Measurements from ENCODE around the gene DCDC1. TPM values are rescaled to one million over a fixed set of nuclear protein-coding genes. Genes with fewer than 3 reads are reported as not detected.

DCDC1 gene
- total RNA-seq, 4 donors from 2014 or later, result 0.05 to 0.81 (median 0.42) TPM; not detected in 1

DNA sequence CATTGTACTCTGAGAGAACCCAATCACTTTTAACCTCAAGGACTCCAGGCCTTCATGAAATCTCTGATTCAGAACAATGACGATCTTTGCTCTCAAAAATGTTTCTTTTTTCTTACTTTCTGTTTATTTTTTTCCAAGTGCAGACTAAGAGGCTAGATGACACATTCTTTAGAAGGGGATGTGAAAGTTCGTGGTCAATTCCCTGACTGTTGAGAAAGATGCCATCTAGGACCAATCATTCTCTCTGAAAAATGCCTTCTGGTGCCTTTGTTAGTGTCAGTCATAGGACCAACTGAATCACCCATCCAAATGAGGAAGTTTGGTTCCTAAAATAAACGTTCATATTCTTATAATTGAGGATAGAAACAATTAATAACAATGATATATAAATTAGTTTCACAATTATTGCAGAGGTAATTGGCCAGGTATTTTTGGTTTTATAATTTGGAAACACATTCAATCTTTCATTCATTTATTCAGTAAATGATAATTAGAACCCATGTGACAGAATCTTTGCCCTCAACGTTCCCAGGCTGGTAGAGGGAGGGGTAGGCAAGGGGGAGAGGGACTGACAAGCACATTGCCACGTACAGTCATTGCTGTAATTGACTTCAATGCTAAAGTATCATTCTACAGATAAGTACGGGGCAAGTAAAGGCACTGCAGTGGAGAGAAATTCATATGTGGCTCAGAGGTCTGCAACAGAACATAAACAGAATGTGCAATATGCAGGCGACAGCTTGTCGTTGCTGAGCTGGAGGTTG lies 450.0 kb downstream of the DCDC1 start:
- intact Hi-C loops (cut with DNase I; ENCODE audit: low total_unique reads), result loop anchor here (10.0 kb wide), 2 partner anchors 575 to 1485 kb away; no protein-coding TSS in a partner anchor
- no peak for DNase-seq (ENCODE audit: low spot score in 2 of 2)
- 35 to 47% methylated on average over 8 of the region's 8 CpGs for WGBS, 2 donors
- H3K4me3 ChIP-seq (ENCODE audit: low read depth, poor library complexity, severe bottlenecking), result no peak overlapping the region
- TF ChIP-seq POLR2A (IDR thresholded peaks at IDR 0.05), result no peak
- TF ChIP-seq, protein P1, sequence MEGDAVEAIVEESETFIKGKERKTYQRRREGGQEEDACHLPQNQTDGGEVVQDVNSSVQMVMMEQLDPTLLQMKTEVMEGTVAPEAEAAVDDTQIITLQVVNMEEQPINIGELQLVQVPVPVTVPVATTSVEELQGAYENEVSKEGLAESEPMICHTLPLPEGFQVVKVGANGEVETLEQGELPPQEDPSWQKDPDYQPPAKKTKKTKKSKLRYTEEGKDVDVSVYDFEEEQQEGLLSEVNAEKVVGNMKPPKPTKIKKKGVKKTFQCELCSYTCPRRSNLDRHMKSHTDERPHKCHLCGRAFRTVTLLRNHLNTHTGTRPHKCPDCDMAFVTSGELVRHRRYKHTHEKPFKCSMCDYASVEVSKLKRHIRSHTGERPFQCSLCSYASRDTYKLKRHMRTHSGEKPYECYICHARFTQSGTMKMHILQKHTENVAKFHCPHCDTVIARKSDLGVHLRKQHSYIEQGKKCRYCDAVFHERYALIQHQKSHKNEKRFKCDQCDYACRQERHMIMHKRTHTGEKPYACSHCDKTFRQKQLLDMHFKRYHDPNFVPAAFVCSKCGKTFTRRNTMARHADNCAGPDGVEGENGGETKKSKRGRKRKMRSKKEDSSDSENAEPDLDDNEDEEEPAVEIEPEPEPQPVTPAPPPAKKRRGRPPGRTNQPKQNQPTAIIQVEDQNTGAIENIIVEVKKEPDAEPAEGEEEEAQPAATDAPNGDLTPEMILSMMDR (IDR thresholded peaks at IDR 0.05), result no peak

DNA sequence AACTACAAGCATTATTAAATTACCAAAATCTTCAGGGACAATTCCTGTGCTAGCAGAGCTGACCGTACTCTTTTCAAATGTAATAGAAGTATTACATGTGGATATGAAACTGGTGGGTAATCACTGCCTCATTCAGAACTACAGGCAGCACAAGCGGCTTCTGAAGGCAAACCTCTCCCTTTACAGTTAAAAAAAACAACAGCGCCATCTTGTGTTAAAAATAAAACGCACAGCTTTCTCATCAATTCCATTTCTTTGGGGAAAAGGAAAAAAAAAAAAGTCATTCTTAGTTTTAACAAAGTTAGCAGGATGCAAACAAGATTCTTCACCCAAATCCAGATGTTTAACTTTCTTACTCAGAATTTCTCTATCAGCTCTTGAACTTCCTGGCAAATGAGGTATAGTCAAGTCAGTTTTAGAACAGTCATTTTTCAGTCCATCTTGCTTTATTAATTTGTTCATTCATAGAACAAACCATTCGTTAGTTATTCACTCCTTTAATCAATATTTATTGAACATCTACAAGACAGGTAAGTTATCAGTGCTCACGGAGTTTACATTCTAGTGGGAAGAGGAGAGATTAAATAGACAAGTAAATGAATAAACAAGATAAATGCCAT lies 451.6 kb downstream of the DCDC1 start:
- TF ChIP-seq, protein P1 (IDR thresholded peaks at IDR 0.05), result peak in 1 of 3 donors; percentile 30
- TF ChIP-seq POLR2A (IDR thresholded peaks at IDR 0.05), result no peak
- 16 to 17% methylated on average over 6 of the region's 6 CpGs for WGBS, 2 donors
- H3K4me3 ChIP-seq (ENCODE audit: low read depth, poor library complexity, severe bottlenecking), result no peak overlapping the region
- no peak for DNase-seq (ENCODE audit: low spot score in 2 of 2)
- intact Hi-C loops (cut with DNase I; ENCODE audit: low total_unique reads), result loop anchor here (10.0 kb wide), 2 partner anchors 573 to 1483 kb away; no protein-coding TSS in a partner anchor

DNA sequence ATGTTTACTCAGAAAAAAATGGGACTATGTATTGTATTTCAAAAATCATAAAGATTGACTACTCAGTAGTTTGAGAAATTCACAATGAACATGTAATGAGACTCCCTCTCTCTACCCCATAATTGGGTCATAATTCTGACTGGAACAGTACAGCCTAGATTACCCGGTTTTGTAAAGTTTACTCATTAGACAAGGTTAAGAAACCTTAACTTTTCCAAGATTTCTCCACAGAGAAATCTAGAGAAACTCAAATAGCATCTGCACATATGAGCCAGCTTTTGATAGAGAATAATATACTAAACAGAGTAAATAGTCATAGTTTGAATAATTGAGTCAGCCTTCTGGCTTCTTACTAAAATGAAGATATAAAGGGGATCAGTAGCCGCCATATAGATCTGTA lies 452.3 kb downstream of the DCDC1 start:
- TF ChIP-seq POLR2A (IDR thresholded peaks at IDR 0.05), result no peak
- TF ChIP-seq, protein P1 (IDR thresholded peaks at IDR 0.05), result no peak
- no peak overlapping the region for H3K4me3 ChIP-seq (ENCODE audit: low read depth, poor library complexity, severe bottlenecking)
- intact Hi-C loops (cut with DNase I; ENCODE audit: low total_unique reads), result loop anchor here (10.0 kb wide), 2 partner anchors 572 to 1482 kb away; no protein-coding TSS in a partner anchor
- WGBS, 2 donors, result 80% methylated on average over 2 of the region's 2 CpGs
- DNase-seq (ENCODE audit: low spot score in 2 of 2), result no peak

DNA sequence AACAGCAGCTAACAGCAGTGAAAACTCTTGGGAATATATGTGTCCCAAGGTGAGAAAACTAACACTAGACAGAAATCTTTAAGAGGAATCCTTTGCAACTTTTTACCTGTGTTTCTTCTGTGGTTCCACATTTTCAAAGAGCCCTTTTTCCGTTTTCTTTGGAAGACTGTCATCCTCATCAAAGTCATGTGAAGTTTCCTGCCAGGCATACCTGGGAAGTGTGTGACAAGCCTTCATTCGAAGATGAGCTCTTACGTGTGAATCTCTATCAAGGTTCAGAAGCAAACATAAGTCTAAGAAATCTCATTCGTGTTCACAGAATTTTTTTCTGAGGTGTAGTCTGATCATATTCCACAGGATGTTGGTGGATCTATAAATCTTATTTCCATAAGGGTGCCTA lies 452.8 kb downstream of the DCDC1 start:
- 77 to 81% methylated on average over 4 of the region's 4 CpGs for WGBS, 2 donors
- no peak for TF ChIP-seq POLR2A (IDR thresholded peaks at IDR 0.05)
- TF ChIP-seq, protein P1 (IDR thresholded peaks at IDR 0.05), result no peak
- intact Hi-C loops (cut with DNase I; ENCODE audit: low total_unique reads), result loop anchor here (10.0 kb wide), 2 partner anchors 572 to 1482 kb away; no protein-coding TSS in a partner anchor
- no peak for DNase-seq (ENCODE audit: low spot score in 2 of 2)
- no peak overlapping the region for H3K4me3 ChIP-seq (ENCODE audit: low read depth, poor library complexity, severe bottlenecking)

DNA sequence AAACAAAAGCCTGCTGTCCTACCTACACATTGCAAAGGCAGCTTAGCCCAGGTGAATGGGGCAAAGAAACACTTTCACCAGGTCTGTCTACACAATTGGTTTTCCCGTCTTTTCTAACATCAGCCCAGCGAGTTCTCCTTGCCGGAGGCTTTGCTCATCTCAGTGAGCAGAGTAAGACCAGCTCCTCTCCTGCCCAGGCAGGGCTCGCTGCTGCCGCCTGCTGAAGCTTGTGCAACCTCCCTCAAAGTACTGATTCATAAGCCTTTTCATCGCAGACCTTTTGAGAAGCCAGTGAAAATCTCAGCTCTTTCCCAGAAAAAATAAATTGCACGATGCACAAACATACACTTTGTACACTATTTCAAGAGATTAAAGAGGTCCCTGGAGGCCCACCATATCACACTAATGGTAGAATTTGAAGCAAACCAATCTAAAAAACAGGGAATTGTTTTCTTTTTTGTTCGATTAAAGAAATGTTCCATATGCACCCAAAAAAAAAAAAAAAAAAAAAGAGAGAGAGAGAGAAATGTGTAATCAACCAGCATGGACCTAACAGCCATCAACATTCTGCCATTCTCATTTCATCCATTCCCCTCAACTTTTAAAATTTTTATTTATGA lies 455.3 kb downstream of the DCDC1 start:
- 12 to 17% methylated on average over 8 of the region's 8 CpGs for WGBS, 2 donors
- H3K4me3 ChIP-seq (ENCODE audit: low read depth, poor library complexity, severe bottlenecking), result no peak overlapping the region
- intact Hi-C loops (cut with DNase I; ENCODE audit: low total_unique reads), result loop anchor here (10.0 kb wide), 2 partner anchors 569 to 1479 kb away; no protein-coding TSS in a partner anchor
- TF ChIP-seq POLR2A (IDR thresholded peaks at IDR 0.05), result no peak
- TF ChIP-seq, protein P1 (IDR thresholded peaks at IDR 0.05), result no peak
- peak in 1 of 2 donors; percentile 21 for DNase-seq (ENCODE audit: low spot score in 2 of 2)

All from lower leg skin (tissue), 4 donors.